Fibroblast of skin of abdomen (primary cell): ENCODE results near the gene LRRK1.

Experiments used
- DNase-seq: peaks from one replicate; pipeline ENCODE4 v3.0.0-alpha.2; 2013

Gene LRRK1

DNA sequence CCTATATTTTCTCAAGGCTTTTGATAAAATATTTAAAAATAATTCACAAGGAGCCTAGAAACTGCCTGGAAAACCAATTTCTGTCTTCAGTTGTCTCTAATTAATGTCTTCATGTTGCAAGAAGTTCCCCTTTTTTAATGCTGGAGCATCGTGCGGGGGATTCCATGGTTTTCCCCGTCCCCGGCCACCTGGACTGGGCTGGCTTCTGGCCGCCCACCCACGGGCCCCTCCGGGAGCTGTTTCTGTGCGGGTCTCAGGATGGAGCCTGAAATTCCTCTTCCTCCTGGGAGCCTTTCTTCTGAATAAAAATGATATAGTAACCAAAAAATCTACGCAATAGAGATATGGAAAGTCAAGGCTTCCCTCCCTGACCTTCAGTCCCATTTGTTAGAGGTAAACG is 8.1 kb upstream of the LRRK1 start:
- DNase-seq = no peak

DNA sequence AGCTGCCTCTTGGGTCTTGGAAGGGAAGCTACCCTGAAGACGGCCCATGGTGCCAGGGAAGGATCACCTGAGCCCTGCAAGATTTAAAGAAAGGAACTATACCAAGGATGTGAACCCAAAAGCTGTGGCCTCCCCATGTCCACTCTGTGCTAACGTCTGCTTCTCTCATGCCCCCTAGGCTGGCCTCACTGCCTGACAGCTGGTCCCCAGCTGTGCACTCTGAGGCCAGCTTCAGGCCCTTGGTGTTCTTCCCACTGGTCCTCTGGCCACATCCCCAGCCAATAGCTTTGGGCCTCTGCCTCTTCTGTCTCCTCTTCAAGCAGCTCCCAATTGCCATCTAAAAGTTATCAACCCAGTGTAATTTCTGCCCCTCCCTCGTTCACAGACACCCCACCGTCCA is 5.2 kb upstream of the LRRK1 start:
- DNase-seq = no peak

DNA sequence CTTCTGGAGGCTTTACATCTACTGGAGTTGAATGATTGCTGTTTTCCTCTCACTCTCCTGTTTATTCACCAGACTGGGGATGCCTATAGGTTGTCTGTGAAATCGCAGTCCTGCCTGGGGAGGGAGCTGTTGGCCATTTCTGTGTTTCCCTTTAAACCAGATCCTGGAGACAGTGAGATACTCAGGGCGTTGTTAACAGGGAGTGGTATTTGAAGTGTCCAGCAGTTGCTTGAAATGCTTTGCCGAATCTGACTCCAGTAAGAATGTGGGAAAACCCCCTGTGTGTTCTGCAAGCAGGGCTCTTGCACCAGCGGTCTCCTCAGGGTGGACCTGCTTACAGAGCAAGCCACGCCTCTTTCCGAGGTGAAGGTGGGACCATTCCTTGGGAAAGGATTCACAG is 4.3 kb upstream of the LRRK1 start:
- DNase-seq = no peak

DNA sequence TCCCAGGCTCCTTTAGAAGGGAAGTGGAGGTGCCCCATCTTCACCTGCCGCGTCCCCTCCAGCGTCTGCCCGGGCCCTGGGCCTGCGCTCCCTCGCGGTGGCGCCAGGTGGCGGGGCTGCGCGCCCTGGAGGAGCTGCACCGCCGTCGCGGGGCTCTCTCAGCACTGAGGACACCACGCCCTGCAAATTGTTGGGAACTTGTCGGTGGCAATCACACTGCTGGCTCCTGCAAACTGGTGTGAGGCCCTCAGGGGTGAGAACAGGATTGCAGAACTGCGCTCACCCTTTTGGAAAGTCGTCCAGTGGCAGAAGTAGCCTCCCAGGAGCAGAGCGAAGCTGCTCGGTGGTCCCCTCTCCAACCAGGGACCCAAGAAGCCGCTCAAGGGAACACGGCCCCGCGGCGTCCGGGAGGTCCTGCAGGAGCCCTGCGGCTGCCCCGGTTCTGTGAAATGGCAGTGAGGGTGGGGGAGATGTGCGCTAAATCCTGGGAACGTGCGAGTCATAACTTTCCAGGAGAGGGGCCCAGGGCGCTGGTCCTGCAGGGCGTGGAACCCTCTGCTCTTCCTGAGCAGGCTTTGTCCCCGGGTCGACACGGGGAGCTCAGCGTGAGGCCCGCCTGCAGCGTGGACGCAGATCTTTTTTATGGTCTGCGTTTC is 995 bp upstream of the LRRK1 start:
- peak; percentile 68 for DNase-seq

DNA sequence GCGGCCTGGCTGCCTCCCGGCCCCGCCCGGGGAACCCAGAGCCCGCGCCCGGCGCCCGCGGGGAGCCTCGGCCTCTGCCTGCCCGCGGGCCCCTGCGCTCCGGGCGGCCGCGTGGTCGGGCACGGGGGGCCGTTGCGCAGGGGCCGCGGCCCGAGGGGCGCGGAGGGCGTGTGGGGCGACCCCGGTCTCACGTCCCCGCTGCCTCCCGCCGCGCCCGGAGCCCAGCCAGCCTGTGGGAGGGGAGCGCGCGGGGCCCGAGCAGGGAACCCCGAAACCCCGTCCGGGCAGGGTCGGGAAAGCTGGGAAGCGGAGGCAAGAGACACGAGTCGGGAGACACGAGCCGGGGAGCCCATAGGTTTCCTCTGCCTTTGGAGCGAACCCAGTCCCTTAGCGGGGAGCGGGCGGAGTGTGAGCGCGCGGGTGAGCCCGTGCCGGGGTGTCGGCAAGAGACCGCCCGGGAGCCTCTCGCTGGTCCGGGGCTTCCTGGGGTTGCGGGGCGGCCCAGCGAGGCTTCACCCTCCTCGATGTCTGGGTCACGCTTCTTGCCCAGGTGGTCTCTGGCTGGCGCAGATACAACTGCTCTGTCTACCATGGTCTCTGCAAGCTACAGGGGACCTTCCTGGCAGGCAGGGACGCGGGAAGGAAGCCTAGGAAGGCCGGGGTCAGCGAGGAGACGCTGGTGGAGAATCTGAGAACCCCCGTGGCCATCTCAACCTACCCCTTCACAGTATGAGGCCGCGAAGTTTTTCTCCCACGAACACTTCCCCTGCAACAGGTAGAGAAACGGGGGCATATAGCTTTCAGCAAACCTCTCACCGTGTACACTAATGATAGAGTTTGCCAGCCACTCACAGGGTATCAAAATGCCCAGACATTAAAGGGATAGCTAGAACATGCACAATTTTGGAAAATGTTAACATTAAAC is 586 bp downstream of the LRRK1 start:
- peak; percentile 38 for DNase-seq

DNA sequence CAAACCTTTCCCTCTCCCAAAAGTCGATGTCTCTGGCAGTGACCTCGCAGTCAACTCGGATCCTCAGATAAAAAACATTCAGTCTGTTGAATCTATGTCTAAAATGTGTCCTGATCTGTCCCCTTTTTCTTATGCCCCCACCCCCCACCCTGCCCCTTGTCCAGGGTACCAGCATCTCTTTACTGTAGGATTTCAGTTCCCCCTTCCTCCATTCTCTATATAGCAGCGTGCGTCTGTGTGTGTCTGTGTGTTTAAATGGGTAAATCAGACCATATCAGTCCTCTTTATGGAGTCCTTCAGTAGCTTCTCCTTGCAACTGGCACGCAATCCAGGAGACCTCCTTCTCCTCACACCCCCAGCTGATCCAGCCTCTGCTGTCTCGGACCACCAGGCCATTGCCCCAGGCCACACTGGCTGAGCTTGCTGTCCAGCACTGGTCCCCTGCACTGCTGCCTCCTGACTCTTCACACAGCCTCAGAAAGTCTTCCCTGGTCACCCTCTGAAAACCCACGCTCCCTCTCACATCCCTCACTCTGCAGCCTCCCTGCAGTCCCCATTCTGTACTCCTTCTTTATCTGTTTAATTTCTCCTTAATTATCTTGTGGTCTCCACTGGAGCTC is 1.5 kb downstream of the LRRK1 start:
- no peak for DNase-seq

DNA sequence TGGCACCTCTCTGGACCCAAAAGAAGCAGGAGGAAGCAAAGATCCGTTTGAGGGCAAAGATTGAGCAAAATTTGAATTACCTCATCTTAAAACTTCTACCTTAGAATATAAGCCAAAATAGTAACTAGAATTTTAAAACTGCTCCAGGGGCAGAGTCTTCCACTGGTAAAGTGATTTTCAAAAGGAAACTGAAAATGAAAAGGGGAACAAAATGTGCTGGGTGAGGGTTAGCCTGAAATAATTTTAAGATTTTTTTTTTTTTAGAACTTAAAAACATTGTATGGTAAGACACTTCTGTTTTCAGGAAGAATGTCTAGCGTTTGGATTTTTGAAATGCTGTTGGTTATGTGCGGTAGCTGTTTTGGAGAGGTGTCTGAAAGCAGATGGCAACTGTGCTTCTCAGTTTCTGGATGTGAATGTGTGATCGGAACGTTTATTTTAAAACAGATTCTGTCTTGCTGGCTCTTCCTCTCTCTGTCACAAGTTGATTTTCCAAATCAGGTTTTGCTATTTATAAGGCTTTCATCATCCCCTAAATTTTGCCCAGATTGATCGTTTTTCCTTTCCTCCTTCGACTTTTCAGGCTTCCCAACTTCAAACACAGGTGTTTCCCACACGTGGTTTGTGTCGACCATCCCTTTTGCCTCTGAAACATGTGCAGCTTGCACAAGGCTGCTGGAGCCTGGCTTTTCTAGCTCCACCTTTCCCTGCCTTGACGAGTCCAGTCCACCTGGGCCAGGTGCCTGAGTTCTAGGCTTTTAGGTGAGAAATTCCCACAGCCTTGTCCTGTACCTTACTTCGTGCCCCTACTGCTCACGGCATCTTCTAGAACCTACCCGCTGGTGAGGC is 3.3 kb downstream of the LRRK1 start:
- no peak for DNase-seq

DNA sequence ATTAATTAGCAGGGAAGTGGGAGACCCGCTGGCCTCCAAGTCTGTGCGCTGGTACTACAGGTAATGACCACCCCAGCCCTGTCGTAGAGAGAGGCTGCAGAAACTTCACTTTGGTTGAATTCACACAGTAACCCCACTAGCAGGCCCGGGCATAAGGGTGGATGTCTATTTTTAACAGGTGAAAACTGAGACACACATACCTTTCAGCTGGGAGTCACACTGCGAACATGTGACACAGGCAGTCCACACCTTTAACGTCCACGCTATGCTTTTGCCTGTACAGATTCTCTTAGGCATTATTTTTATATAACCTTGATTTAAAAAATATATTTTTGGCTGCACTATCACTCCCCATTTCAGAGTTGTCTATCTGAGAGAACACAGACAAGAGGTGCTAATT is 3.9 kb downstream of the LRRK1 start:
- no peak for DNase-seq

DNA sequence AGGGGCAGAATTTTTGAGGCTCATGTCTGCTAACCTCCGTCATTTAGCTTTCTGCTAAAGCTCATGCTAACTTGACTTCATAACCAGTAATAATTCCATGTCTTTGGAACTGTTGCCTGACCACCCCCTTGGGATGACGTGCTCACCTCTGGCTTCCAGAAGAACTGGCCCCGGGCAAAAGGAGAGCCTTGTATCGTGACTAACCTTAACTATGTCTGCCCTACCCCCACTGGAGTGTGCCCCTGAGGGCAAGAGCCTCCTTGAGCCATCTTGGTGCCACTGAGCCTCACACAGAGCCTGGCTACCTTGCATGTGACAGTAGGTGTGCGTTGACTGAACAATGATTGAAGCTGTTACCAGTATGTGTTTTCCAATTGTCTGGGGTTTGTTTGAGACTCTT is 4.7 kb downstream of the LRRK1 start:
- DNase-seq = no peak

DNA sequence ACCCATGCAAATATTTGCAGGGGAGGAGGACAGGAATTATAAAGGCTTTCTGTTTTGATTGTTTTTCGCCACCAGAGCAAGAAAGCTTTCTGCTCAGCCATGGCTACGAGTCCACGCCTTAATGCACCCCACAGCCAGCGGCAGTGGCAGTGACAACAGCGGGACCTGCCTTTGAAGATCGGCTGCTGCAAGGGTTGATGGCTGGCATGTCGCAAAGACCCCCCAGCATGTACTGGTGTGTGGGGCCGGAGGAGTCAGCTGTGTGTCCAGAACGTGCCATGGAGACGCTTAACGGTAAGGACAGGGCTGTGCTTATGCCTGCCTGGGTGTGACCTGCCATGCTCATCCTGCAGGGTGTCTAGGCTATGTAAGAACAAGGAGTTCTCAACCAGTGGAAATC is 5.3 kb downstream of the LRRK1 start:
- DNase-seq = no peak

DNA sequence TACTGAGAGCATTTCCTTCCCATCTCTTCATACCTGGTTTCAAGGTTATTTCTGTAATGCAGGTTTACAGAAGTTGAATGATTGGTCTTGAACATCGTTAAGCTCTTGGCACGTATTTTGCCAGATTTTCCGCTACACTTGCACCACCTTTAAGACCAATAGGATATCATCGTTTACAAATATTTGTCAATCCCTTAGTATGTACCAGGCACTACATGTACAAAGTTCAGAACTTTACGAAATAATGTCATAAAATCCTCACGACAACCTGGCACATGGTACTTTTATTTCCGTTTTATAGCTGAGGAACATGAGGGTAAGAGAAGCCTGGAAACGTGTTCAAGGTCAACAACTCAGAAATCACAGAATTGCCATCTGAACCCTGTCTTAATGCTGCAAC is 6.3 kb downstream of the LRRK1 start:
- DNase-seq = no peak

DNA sequence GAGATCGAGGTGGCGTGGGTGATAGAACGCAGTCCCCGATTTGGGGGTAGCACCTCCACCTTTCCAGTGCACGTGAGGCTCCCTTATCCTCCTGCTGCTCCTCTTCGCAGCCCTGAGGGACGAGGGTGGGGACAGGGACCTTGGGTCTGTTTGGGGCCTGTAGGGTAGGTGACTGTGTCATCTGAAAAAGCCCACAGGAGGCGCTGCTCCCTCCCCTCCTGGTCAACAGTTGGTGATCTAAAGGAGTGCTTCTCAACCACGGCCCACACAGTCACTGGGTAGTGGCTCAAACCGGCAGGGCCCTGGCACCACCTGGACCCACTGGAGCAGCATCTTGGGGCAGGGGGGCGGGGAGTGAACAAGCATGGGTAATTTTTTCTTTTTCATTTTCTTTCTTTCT is 7.1 kb downstream of the LRRK1 start:
- no peak for DNase-seq

DNA sequence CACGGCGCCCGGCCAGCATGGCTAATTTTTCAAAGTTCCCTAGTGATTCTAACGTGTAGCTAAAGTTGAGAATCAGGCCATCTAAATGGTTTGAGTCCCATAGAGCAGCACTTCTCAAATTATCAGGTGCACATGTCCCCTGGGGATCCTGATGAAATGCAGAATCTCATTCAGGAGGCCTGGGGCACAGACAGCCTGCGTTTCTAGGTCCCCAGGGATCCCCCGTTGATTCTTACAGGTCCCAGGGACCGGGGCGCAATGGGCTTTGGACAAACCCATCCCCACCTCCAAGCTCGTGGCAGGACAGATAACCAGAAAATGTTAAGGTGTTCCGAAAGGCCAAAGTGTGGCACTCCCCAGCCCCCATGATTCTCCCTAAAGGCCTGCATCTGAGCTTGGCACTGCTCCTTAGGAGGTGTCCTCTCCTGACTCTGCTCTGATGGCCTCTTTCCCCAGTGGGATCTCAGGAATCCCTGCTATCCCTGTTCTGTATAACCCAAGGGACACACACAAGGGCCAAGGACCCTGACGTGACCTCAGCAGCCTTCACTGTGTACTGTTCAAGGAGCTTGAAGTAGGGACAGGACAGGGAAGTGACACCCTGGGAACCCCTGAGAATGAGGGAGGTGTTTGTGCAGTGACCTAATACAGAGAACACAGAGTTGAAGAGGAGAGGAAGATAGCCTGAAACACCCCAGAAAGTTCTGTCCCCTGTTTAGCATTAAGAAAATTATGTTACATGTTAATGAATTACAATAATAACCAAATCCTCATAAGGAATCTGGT is 8.0 kb downstream of the LRRK1 start:
- no peak for DNase-seq

DNA sequence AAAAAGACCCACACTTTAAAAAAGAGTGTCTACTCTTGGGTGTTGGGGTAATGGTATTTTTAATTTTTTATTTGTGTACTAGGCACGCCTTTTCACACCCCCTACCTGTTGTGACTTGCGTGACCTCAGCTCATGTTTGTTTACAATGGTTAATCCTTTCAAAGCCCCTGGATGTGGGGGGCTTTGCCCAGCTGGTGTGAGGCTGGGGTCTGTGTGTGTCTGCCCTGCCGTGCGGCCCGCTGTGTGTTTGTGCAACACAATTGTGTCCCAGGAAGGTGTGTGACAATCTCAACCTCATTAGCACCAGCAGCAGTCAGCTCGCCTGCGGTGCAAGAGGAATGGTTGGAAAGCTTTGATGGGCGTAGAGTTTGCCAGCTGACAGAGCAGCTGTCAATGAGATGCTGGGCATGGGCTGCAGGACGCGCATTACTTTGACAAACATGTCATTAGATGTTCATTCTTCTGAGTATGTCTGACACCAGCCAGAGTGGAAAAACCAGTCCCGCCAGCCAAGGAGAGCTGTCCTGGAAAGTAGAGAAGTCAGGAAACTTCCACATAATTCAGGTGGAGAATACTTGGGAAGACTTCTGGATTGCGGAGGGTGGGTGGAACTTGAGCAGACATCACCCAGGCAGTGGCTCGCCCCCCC is 9.6 kb downstream of the LRRK1 start:
- DNase-seq = no peak

DNA sequence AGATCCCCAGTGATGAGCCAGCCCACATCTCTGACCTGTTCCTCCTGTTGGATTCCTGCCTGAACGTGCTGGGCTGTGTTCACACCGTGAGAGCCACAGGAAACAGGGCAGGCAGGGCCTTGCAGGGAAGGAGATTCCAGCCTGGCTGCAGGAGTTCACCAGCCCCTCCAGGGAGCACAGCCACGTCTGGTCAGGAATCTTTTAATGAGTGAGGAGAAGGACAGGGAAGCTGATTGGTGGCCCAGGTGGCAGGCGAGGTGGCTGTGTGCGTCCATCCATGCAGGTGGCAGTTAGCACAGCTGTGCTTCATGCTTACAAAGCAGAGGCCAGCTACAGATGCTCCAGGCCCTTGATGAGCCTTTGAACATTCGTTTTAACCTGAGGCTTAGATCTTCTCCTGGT is 10.5 kb downstream of the LRRK1 start:
- no peak for DNase-seq

DNA sequence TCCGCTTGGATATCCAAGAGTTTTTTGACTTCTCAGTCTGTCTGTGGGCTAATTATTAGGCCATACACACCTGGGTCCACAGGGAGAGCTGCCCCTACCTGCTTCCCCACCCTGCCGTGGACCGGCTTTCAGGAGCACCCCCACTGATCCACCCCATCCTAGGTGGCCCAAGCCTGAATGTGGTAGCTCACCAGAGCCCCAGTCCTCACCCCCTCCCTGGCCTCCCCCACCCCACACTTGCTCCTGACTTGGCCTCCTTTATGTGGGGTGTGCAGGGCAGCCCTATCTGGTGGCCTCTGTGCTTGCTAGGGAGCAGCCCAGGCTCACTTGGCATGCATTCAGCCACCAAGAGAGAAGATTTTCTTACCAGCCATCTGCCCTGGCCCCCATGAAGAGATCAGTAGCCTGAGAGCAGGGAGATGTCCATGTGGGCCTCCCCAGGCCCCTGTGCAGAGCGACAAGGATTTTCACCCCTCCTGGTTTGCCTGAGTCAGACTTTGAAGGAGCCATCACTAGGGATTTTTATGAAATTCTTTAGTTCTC is 11.2 kb downstream of the LRRK1 start:
- no peak for DNase-seq

DNA sequence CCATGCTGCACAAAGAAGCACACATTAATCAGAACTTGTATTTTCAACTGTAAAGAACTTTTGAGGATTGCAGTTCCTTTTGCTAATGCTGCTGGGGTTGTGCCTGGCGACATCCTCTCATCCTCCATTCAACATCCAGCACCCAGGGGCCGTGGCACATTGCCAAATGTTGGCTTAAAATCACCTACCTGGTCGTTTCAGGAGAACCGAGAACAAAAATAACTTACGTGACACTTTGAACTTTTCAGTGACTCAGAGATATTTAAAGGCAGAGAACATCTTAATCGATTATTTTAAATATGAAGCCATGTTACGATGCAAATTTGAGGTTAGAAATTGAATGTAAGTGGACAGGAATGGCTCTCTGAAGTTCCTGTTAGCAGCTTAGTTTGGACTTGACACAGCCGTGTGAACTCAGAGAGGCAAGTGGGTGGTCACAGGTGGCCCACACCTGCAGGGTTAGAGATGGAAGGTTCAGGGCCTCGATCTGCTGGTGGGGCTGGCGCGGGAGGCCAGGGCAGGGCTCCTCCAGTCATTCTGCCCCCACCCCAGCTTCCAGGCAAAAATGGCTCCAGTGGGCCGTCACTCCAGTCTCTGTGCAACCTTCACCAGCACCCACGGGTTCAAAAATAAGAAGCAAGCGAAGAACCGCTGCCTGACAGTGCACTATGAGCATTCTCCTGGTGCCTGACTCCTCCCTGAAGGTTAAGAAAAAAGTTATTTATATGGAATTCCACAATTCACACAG is 12.2 kb downstream of the LRRK1 start:
- no peak for DNase-seq

DNA sequence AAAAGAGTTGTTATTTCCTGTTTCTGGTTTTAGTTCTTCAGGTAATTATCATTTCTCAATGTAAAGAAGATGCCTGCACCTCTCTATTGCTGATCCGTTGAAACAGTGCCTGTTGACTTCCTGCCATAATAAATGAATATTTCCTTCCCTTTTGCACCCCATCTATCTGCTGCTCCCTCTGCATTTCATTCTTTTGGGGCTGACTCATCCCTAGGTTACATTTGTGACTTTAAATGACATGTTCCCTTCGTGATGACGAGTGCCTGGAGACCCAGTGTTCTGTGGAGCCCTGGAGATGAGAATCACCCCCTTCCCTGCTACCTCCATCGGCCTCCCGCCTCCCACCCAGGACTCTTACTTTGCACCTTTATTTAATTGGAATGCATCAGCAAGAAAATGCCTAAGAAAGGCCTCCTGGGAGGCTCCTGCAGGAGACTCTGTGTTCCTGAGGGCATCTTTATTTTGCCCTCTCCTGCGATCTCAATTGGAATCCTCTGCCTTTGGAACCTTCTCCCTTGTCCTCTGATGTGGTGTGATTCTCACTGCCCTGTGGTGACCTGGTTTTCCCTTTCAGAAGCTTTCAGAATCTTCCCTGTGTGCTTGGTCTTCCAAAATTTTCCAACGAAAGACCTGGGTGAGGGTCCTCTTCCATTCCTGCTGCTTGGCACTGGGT is 13.7 kb downstream of the LRRK1 start:
- no peak for DNase-seq

DNA sequence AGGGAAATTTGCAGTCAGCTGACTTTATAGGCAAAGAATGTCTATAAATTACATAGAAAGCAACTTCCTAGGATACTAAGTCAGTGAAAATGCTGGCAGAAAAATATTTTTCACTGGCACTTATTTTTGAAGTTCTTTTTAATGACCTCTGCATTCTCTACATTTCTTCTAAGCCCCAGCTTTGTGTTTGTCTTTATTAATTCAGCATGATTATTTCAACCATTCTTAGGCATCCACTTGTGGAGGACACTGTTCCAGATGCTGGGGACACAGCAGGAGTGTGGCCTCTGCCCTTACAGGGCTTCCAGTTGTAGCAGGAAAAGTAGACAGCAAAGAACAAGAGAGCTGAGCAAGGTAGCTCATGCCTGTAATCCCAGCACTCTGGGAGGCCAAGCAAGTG is 15.0 kb downstream of the LRRK1 start:
- no peak for DNase-seq

DNA sequence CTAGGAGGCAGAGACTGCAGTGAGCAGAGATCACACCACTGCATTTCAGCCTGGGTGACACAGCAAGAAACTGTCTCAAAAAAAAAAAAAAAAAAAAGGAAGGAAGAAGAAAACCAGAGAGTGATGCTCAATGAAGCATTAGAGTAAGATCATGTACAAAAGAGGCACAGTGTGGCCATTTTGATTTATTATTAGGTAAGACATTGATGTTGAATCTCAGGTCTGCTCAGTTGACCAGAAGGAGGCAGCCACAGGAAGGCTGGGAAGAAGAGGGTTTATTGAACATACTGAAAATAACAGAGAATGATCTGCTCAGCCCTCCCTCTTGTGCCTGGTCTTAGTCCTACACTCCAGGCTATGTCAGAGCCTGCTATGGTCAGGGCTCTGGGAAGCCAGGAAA is 15.6 kb downstream of the LRRK1 start:
- no peak for DNase-seq
